ENCODE measurements around the gene PSG5. TPM values are rescaled to one million over a fixed set of nuclear protein-coding genes. Genes with fewer than 3 reads are reported as not detected.
"Not testable (repeated sequence)": the region's sequence is repeated elsewhere in the genome, so short reads cannot be mapped to it uniquely, and the experiment has no call there.

Gene PSG5
- 0.12 TPM for polyA plus RNA-seq (ENCODE audit: insufficient read length)
- long read RNA-seq, donor 1: 0 reads
- long read RNA-seq, donor 2: 0 reads
- long read RNA-seq, donor 3: 0 reads
- long read RNA-seq, donor 4: 0 reads
- long read RNA-seq, donor 5: 0 reads
- long read RNA-seq, donor 6: 0 reads
- long read RNA-seq, donor 7: 0 reads
- long read RNA-seq, donor 8: 0 reads

- DNase-seq: not testable (repeated sequence)
Observed at GRCh38 chr19:43186311-43186935, at the start of gene PSG5. PSG5 (minus strand) TSS chr19:43186536; CDS start chr19:43186405, 131 bp downstream.

- DNase-seq: not testable (repeated sequence)
Observed at GRCh38 chr19:43235686-43236085, 49.4 kb upstream of the PSG5 start.

GRCh38 chr19:43229315-43229714 is 43.0 kb upstream of the PSG5 start:
- no peak for DNase-seq

GRCh38 chr19:43228730-43229129 is 42.4 kb upstream of the PSG5 start:
- DNase-seq: peak; percentile 0

GRCh38 chr19:43226986-43227385 is 40.6 kb upstream of the PSG5 start:
- not testable (repeated sequence) for DNase-seq

- DNase-seq: no peak
Observed at GRCh38 chr19:43224855-43225253, 38.5 kb upstream of the PSG5 start.

GRCh38 chr19:43224201-43224854 is 38.0 kb upstream of the PSG5 start:
- DNase-seq: not testable (repeated sequence)

GRCh38 chr19:43221891-43222290 is 35.6 kb upstream of the PSG5 start:
- not testable (repeated sequence) for DNase-seq

GRCh38 chr19:43219136-43219535 is 32.8 kb upstream of the PSG5 start:
- DNase-seq: not testable (repeated sequence)

- DNase-seq: not testable (repeated sequence)
Observed at GRCh38 chr19:43215881-43216280, 29.5 kb upstream of the PSG5 start.

GRCh38 chr19:43207991-43208390 is 21.7 kb upstream of the PSG5 start:
- no peak for DNase-seq

- DNase-seq: not testable (repeated sequence)
Observed at GRCh38 chr19:43207174-43207573, 20.8 kb upstream of the PSG5 start.

GRCh38 chr19:43205471-43206105 is 19.3 kb upstream of the PSG5 start, which contains the start of gene PSG4:
PSG4 (minus strand) TSS chr19:43205638; CDS start chr19:43205536, 102 bp downstream.
- DNase-seq: not testable (repeated sequence)

- not testable (repeated sequence) for DNase-seq
Observed at GRCh38 chr19:43203611-43204010, 17.3 kb upstream of the PSG5 start.

GRCh38 chr19:43201891-43202290 is 15.6 kb upstream of the PSG5 start:
- DNase-seq: not testable (repeated sequence)

GRCh38 chr19:43201337-43201801 is 15.0 kb upstream of the PSG5 start:
- DNase-seq: not testable (repeated sequence)

- not testable (repeated sequence) for DNase-seq
Observed at GRCh38 chr19:43198686-43199419, 12.5 kb upstream of the PSG5 start.

GRCh38 chr19:43197666-43198397 is 11.5 kb upstream of the PSG5 start:
- not testable (repeated sequence) for DNase-seq

GRCh38 chr19:43194397-43194796 is 8.1 kb upstream of the PSG5 start:
- not testable (repeated sequence) for DNase-seq

- not testable (repeated sequence) for DNase-seq
Observed at GRCh38 chr19:43192381-43193155, 6.2 kb upstream of the PSG5 start.

Measured in left kidney (tissue), 8 donors.